ENCODE measurements around the gene SLC22A23. TPM values are rescaled to one million over a fixed set of nuclear protein-coding genes. Genes with fewer than 3 reads are reported as not detected.
A peak's percentile ranks its signal among the peaks of the same experiment; 100 is the strongest.

SLC22A23 gene
- total RNA-seq, 1 donor from 2014 or later = 18.7 TPM

GRCh38 chr6:3431994-3432393, 24.9 kb downstream of the SLC22A23 start:
- FAIRE-seq = peak; percentile 32
- DNase-seq (ENCODE audit: low read depth) = peak; percentile 84

GRCh38 chr6:3429211-3429610, 27.6 kb downstream of the SLC22A23 start:
- Histone ChIP-seq H3K27me3 (ENCODE audit: control insufficient read depth, insufficient read depth, low read length) (no peaks in the 10 kb centered on the region), H3K36me3 (ENCODE audit: control insufficient read depth, insufficient read depth, low read length) (no peaks in the 10 kb centered on the region), H3K4me3 (ENCODE audit: low read depth, low read length) (no peak overlapping the region)
- no peak for TF ChIP-seq CTCF (IDR thresholded peaks at IDR 0.05; ENCODE audit: insufficient read depth, low read length, severe bottlenecking)
- no peak for DNase-seq (ENCODE audit: low read depth)
- no peak for FAIRE-seq

More at GRCh38 chr6:3431994-3432393, 24.9 kb downstream of the SLC22A23 start:
- Histone ChIP-seq H3K4me3 (ENCODE audit: low read depth, low read length) (no peak overlapping the region), H3K36me3 (ENCODE audit: control insufficient read depth, insufficient read depth, low read length) (no peaks in the 10 kb centered on the region), H3K27me3 (ENCODE audit: control insufficient read depth, insufficient read depth, low read length) (no peaks in the 10 kb centered on the region)
- no peak for TF ChIP-seq CTCF (IDR thresholded peaks at IDR 0.05; ENCODE audit: insufficient read depth, low read length, severe bottlenecking)

- no peaks in the 10 kb centered on the region for H3K27me3 ChIP-seq (ENCODE audit: control insufficient read depth, insufficient read depth, low read length)
- no peak overlapping the region for H3K4me3 ChIP-seq (ENCODE audit: low read depth, low read length)
- DNase-seq (ENCODE audit: low read depth) (no peak), FAIRE-seq (no peak)
- no peak for TF ChIP-seq CTCF (IDR thresholded peaks at IDR 0.05; ENCODE audit: insufficient read depth, low read length, severe bottlenecking)
- H3K36me3 ChIP-seq (ENCODE audit: control insufficient read depth, insufficient read depth, low read length) = no peaks in the 10 kb centered on the region
Observed at GRCh38 chr6:3428700-3429099, 28.1 kb downstream of the SLC22A23 start.

GRCh38 chr6:3428247-3428646, 28.6 kb downstream of the SLC22A23 start:
- FAIRE-seq = no peak
- no peak overlapping the region for H3K4me3 ChIP-seq (ENCODE audit: low read depth, low read length)
- TF ChIP-seq CTCF (IDR thresholded peaks at IDR 0.05; ENCODE audit: insufficient read depth, low read length, severe bottlenecking) = no peak
- H3K36me3 ChIP-seq (ENCODE audit: control insufficient read depth, insufficient read depth, low read length) = no peaks in the 10 kb centered on the region
- H3K27me3 ChIP-seq (ENCODE audit: control insufficient read depth, insufficient read depth, low read length) = no peaks in the 10 kb centered on the region
- no peak for DNase-seq (ENCODE audit: low read depth)

GRCh38 chr6:3427687-3428085, 29.2 kb downstream of the SLC22A23 start:
- DNase-seq (ENCODE audit: low read depth) = no peak
- no peak for TF ChIP-seq CTCF (IDR thresholded peaks at IDR 0.05; ENCODE audit: insufficient read depth, low read length, severe bottlenecking)
- H3K36me3 ChIP-seq (ENCODE audit: control insufficient read depth, insufficient read depth, low read length) = no peaks in the 10 kb centered on the region
- FAIRE-seq = no peak
- H3K27me3 ChIP-seq (ENCODE audit: control insufficient read depth, insufficient read depth, low read length) = no peaks in the 10 kb centered on the region
- no peak overlapping the region for H3K4me3 ChIP-seq (ENCODE audit: low read depth, low read length)

- TF ChIP-seq CTCF (IDR thresholded peaks at IDR 0.05; ENCODE audit: insufficient read depth, low read length, severe bottlenecking) = no peak
- DNase-seq (ENCODE audit: low read depth) (no peak), FAIRE-seq (no peak)
- no peak overlapping the region for H3K4me3 ChIP-seq (ENCODE audit: low read depth, low read length)
- no peaks in the 10 kb centered on the region for H3K27me3 ChIP-seq (ENCODE audit: control insufficient read depth, insufficient read depth, low read length)
- H3K36me3 ChIP-seq (ENCODE audit: control insufficient read depth, insufficient read depth, low read length) = no peaks in the 10 kb centered on the region
Observed at GRCh38 chr6:3426927-3427686, 29.7 kb downstream of the SLC22A23 start.

Data from bronchial epithelial cell (primary cell).